Hypothalamus (tissue), 51 donors: ENCODE measurements around the gene CHKB.
"Not testable (repeated sequence)": the region's sequence is repeated elsewhere in the genome, so short reads cannot be mapped to it uniquely, and the experiment has no call there.

Source experiments
- DNase-seq, 51 donors: peaks; one replicate each; lab custom pipeline; 2025; lab: John Stamatoyannopoulos, UW

Gene CHKB

GRCh38 chr22:50582493-50583293 is at the start of gene CHKB:
CHKB (minus strand) TSS chr22:50582849; CDS start chr22:50582781, 68 bp downstream.
- DNase-seq = peak; percentile 77 to 99 (median 97)

GRCh38 chr22:50630376-50630775 is 47.7 kb upstream of the CHKB start:
- DNase-seq = no peak

- DNase-seq = no peak
Measured at GRCh38 chr22:50628543-50629134, 46.0 kb upstream of the CHKB start.

GRCh38 chr22:50627642-50628542 is 45.2 kb upstream of the CHKB start, which contains the start of gene ARSA:
ARSA (minus strand) TSS chr22:50628152; CDS start chr22:50627779, 373 bp downstream.
- peak; percentile 16 to 90 (median 76) for DNase-seq

- no peak for DNase-seq
Measured at GRCh38 chr22:50626850-50627641, 44.4 kb upstream of the CHKB start.

GRCh38 chr22:50626314-50626849 is 43.7 kb upstream of the CHKB start:
- DNase-seq = no peak

GRCh38 chr22:50625568-50626313 is 43.1 kb upstream of the CHKB start:
- DNase-seq = no peak

- DNase-seq = no peak
Measured at GRCh38 chr22:50625131-50625567, 42.5 kb upstream of the CHKB start.

GRCh38 chr22:50624347-50625130 is 41.9 kb upstream of the CHKB start:
- DNase-seq = no peak

GRCh38 chr22:50622723-50623327 is 40.2 kb upstream of the CHKB start:
- no peak for DNase-seq

- DNase-seq = no peak
Measured at GRCh38 chr22:50621948-50622722, 39.5 kb upstream of the CHKB start.

GRCh38 chr22:50621356-50621880 is 38.8 kb upstream of the CHKB start:
- DNase-seq = no peak

- peak in 15 of 51 donors; percentile 15 to 82 (median 39) for DNase-seq
Measured at GRCh38 chr22:50620593-50621355, 38.1 kb upstream of the CHKB start.

GRCh38 chr22:50614296-50614695 is 31.6 kb upstream of the CHKB start:
- not testable (repeated sequence) for DNase-seq

- no peak for DNase-seq
Measured at GRCh38 chr22:50613291-50613981, 30.8 kb upstream of the CHKB start.
